Stimulated activated CD4-positive, alpha-beta T cell treated with anti-CD3 and anti-CD28 coated beads, TNF-alpha, amount 100 ng/mL, for 48 hours (primary cell): ENCODE results near the gene S1PR2.
"Not testable (repeated sequence)": the region's sequence is repeated elsewhere in the genome, so short reads cannot be mapped to it uniquely, and the experiment has no call there.

Experiments used
- DNase-seq, 3 donors: peaks; one replicate each; pipeline ENCODE4 v3.0.0-alpha.2; 2020; ENCODE audit warnings: low read depth in 3 of 3

Gene S1PR2

DNA sequence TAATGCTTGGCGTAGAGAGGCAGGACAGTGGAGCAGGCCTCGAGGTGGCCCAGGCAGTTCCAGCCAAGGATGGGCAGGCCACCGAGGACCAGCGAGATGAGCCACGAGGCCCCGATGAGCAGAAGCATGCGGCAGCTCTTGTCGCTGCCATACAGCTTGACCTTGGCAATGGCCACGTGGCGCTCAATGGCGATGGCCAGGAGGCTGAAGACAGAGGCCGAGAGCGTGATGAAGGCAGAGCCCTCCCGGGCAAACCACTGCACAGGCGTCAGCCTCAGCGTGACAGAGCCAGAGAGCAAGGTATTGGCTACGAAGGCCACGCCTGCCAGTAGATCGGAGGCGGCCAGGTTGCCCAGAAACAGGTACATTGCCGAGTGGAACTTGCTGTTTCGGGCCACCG is 6.8 kb downstream of the S1PR2 start:
- DNase-seq = no peak

DNA sequence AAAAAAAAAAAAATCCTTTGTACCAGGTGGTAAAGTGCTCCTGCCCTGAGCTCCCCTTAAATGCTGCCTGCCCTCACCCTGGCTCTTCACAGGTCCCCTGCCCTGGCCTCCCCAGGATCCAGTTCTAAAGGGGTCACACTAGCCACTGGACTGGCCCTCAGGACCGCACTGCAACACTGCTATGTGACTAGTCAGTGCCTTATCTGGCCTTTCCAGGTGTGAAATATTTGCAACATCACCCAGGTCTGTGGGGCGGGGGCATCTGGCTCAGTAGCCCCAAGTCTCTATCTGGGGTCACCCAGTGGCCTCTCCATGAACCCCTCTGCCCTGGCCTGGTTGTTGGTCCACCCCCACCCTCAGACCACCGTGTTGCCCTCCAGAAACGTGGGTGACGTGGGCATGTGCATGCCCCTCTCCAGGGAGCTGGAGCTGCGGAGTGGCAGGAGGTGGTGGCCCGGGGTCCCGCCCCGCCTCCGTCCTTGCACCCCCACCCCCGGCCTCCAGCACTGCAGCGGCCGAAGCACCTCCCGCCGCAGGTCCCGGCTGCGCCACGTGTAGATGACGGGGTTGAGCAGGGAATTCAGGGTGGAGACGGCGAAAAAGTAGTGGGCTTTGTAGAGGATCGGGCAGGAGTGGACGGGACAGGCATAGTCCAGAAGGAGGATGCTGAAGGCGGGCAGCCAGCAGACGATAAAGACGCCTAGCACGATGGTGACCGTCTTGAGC is 7.5 kb downstream of the S1PR2 start:
- no peak for DNase-seq

DNA sequence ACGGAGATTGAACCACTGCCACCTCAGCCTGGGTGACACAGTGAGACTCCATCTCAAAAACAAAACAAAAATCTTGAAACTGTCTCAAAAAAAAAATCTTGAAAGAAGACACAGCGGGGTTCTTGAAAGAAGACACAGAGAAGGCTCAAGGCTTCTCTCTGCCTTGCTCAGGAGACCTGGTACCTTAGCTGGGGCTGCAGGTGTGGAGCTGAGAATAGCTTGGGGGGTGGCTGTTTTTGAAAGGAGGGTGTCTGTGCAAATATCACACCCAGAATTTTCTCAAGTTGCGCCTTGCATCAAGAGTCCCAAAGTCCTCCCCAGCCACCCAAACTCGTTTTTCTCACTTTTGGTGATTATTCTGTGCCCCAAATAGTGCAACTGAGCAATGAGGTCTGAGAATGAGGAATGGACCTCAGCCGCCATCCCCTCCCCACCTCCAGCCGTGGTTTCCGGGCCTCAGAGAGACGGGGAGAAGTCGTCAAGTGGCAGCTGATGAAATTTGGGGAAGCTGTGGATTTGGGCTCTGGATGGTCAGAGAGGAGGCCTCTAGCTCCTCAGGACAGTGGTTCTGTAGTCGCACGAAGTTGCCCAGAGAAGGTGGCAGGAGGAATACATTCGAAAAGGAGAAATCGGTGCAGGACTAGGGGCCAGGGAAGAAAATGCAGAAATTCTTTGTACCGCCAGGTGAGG is 8.8 kb downstream of the S1PR2 start:
- no peak for DNase-seq

DNA sequence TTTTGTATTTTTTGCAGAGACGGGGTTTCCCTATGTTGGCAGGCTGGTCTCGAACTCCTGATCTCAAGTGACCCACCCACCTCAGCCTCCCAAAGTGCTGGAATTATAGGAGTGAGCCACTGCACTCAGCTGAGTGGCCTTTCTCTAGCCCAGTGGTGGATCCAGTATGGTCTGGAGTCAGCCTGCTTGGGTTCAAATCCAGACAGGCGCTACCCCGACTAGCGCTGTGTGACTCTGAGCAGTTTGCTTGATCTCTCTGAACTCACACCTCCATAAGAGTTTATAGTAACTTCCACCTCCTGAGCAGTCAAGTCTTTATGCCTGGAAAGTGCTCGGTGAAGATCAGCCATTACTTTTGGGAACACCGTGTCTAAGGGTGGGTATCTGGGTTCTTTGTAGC is 10.4 kb downstream of the S1PR2 start:
- DNase-seq = no peak

DNA sequence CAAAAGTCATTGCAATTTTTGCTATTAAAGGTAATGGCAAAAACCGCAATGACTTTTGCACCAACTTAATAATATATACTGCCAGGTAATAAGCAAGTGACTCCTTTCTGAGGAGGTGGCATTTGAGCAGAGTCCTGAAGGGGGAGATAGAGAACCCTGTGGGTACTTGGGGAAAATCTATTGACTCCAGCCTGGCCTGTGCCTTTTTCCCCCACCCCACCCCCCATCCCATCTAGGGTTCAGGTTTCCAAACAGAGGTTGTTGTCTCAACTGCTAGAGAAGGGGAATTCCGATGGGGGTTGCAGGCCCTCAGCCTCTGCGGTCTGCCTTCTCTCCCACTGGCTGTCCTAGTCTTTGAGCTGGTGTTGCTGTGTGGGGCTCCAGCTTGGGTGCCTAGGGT is 11.5 kb downstream of the S1PR2 start:
- no peak for DNase-seq

DNA sequence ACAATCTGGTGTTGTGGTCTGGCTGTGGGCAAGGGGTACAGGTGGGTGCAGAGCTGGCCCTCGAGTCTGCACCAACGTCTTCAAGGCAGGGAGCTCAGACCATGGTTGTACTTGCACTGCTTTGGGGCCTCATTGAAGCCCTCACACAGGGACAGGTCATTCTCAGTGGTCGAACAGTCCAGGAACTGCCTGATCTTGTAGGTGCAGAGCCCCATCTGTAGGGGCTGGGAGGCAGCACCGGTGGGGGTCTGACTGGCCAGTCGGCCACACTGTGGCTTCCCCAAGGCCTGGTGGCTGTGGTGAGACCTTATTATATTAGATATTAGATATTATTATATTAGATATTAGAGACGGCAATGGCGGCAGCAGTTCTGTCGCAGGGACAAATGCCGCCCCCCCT is 14.0 kb downstream of the S1PR2 start:
- no peak for DNase-seq

DNA sequence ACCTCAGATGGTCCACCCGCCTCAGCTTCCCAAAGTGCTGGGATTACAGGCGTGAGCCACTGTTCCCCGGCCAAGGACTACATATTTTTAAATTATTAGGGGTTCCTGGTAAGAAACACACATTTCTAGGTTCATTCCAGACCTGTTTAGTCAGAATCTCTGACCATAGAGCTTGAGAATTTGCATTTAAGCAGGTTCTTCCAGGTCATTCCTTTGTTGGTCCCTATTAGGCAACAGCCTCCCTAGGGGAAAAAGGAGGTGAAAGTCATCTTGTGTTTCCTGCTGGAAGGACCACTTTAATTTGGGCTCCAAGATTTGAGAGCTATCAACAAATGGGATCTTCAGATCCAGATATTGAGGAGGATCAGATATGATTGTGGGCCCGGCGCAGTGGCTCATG is 16.3 kb downstream of the S1PR2 start:
- DNase-seq = no peak

DNA sequence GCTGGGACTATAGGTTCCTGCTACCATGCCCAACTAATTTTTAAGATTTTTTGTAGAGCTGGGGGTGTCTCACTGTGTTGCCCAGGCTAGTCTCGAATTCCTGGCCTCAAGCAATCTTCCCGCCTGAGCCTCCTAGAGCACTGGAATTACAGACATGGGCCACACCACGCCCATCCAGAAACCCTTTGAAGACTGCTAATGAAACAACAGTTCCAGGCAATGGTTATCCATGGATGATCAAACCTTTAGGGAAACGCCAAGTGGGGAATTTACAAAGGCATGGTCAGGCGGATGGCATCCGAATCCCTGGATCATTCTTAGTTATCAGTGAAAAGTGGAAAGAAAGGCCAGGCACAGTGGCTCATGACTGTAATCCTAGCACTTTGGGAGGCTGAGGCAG is 19.4 kb downstream of the S1PR2 start:
- DNase-seq = no peak

DNA sequence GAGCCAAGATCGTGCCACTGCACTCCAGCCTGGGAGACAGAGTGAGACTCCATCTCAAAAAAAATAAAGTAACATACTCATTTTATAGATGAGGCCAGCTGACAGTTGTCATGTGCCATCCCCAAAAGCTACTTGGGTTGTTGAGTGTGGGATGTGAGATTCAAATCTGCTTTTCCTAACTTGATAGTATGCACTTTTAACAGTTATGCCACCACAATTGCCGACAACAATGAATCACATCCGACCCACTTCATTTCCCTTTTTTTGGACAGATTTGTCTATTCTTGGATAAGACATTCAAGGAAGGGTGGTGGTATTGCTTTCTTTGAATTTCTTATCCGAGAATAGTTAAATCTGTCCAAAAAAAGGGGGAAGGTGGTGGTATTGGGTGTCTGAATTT is 20.1 kb downstream of the S1PR2 start:
- no peak for DNase-seq

DNA sequence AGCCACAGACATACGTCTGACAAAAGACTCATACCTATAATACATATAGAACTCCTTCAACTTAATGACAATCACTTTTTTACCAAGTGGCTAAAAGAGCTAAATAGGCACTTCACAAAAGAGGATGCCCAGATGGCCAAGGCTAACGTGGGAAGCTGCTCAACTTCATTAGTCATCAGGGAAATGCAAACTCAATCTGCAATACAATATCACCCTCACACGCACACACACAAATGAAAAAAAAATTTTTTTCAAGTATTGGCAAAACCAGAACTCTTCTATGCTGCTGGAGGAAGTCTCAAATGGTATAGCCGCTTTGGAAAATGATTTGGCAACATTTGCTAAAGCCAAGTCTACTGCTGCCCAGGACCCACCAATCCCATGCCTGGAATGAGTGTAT is 21.8 kb downstream of the S1PR2 start:
- DNase-seq = no peak

DNA sequence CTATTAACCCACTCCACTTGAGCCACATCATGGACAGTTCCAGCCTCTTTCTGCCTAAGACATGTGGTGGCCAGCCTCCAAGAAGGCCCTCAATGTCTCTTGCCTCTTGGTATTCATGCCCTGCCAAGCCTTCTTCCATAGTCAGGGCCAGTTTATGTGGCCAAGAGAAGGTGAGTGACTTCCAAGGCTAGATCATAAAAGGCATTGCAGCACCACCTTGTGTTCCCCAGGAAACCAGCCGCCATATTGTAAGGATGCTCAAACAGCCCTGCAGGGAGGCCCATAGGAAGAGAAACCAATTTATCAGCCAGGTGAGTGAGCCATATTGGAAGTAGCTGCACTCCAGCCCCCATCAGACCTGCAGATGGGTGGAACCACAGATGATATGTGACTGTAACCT is 24.1 kb downstream of the S1PR2 start:
- no peak for DNase-seq

DNA sequence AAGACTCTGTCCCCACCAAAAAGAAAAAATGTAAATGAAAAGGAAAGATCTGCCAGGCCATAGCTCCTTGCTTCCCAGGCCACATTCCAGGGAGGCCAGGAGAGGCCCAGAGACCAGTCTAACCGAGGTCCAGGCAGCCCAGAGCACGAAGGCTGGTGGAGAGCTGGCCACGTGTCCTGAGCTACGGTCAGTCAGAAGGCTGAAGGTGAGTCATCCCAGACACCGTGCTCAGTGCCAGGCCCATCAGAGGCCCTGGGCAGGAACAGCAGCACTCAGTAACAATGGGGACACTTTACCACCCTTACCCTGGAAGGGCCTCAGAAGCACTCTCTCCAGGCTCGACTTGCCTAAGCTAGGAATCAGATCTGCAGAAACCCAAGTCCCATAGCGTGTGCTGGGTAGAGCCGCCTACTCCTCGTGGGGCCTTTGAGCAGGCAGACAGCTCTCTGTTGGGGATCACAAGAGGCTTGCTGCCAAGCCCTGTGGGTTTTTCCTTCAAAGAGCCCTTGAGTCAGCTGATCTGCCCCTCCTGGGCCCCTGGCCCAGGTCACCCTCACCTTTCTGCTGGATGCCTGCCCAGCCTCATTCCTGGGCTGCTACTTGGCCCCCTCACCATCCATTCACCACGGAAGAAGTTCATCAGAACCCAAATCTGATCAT is 24.8 kb downstream of the S1PR2 start:
- DNase-seq = no peak

DNA sequence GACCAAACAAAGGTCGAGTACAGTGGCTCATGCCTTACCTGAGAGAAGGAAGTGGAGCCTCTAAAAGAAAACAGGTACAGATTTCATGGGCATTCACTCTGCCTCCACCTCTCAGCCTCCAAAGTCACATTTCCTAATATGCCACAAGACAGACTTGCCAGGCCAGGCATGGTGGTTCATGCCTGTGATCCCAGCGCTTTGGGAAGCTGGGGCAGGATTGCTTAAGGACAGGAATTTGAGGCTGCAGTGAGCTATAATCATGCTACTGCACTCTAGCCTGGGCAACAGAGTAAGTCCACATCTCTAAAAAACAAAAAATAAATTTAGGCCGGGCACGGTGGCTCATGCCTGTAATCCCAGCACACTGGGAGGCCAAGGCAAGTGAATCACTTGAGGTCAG is 25.5 kb downstream of the S1PR2 start:
- no peak for DNase-seq

DNA sequence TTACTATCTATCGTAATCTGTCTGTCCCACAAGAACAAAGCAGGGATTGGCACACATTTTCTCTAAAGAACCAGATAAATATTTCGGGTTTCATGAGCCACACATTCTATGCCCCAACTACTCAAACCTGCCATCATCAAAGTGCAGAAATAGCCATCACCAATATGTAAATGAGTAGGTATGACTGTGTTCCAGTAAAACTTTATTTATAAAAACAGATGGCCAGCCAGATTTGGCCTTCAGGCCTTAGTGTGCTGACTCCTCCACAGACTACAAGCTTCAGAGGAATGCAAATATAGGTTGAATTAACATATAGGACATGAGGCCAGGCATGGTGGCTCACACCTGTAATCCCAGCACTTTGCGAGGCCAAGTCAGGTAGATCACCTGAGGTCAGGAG is 27.4 kb downstream of the S1PR2 start:
- DNase-seq = no peak

DNA sequence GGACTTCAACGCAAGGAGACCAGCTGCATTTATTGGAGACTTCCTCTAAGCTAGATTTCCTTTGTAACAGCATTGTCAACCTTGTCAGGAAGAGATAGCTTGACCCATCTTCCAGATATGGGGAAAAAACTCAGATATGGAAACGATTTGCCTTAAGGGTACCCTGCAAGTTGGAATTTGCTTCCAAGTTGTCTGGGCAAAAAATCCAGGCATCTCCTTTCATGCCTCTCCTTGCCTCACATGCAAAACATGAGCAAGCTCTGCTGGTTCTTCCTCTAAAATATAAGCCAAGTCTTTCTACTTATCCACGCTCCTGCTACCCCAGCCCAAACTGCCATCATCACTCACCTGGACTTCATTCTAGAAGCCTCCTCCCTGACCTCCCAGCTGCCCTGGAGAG is 30.0 kb downstream of the S1PR2 start:
- no peak for DNase-seq

DNA sequence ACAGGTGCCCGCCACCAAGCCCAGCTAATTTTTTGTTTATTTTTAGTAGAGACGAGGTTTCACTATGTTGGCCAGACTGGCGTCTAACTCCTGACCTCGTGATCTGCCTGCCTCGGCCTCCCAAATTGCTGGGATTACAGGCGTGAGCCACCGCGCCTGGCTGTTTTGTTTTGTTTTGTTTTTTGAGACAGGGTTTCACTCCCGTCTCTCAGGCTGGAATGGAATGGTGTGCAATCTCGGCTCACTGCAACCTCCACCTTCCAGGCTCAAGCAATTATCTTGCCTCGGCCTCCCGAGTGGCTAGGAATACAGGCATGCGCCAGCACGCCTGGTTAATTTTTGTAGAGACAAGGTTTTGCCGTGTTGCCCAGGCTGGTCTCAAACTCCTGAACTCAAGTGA is 31.0 kb downstream of the S1PR2 start:
- not testable (repeated sequence) for DNase-seq

DNA sequence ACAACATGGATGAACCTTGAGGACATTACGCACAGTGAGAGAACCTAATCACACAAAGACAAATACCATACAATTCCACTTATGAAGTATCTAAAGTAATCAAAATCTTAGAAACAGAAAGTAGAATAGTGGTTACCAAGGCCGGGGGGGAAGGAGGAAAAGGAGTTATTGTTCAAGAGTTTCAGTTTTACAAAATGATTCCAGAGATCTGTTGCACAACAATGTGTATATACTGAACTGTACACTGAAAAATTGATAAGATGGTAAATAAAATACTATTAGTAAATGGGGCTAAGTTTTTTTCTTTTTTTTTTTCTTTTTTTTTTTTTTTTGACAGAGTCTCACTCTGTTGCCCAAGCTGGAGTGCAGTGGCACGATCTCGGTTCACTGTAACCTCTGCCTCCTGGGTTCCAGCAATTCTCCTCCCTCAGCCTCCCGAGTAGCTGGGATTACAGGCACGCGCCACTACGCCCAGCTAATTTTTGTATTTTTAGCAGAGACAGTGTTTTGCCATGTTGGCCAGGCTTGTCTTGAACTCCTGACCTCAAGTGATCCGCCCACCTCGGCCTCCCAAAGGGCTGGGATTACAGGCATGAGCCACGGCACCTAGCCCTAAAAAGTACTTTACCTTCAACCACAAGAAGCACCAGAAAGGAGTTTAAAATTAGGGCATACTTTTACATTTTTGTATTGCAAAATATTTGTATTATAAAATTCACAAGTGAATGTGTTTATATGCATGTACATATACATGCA is 32.1 kb downstream of the S1PR2 start:
- DNase-seq = not testable (repeated sequence)

DNA sequence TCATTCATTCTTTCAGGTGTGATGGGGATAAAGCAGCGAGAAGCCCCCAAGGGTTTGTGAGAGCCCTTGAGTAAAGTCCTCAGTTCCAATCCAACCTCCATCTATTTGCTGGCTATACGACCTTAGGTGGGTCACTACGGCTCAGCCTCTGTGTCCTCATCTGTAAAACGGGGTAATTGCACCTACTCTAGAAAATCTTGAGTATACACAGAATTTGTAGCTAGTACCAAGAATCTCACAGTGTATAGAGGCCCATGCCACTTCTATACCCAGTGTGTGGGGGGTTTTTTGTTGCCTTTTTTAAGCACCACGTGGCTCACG is 36.0 kb downstream of the S1PR2 start:
- no peak for DNase-seq

DNA sequence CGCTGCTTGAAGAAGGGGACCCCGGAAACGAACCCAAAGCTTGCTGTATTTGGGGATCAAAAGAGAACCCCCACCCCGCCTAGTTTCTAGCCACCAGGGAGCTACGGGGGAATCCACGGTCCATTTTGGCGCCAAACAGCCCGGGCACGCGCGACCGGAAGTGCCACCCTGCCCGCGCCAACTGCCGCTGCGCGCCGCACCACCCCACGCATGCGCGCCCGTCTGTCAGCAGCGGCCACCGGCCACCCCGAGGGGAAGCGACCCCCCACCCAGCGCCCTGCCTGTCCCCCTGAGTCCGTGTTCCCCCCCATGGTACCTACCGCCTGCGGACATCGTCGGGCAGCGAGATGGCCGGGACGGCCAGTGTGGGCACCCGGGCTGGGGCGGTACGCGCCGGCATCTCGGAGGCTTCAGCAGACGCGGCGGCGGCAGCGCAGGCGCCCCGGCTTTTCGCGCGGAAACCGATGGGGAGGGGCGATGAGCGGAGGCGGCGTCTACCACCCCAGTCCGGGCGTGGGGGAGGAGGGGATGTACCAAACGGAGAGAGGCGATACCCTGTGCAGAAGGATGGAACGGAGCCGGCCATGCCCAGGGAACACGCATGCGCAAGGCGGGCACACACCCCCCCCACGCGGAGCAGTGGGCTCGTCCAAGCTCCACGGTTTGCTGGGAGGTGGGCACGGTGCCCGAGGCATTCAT is 36.5 kb downstream of the S1PR2 start, which contains the start of gene DNMT1:
Gene DNMT1, minus strand, starts transcription at position 454 of the 699 bp plus-strand sequence. Its CDS starts 54 bp downstream, at position 400.
- peak; percentile 98 to 99 (median 99) for DNase-seq

DNA sequence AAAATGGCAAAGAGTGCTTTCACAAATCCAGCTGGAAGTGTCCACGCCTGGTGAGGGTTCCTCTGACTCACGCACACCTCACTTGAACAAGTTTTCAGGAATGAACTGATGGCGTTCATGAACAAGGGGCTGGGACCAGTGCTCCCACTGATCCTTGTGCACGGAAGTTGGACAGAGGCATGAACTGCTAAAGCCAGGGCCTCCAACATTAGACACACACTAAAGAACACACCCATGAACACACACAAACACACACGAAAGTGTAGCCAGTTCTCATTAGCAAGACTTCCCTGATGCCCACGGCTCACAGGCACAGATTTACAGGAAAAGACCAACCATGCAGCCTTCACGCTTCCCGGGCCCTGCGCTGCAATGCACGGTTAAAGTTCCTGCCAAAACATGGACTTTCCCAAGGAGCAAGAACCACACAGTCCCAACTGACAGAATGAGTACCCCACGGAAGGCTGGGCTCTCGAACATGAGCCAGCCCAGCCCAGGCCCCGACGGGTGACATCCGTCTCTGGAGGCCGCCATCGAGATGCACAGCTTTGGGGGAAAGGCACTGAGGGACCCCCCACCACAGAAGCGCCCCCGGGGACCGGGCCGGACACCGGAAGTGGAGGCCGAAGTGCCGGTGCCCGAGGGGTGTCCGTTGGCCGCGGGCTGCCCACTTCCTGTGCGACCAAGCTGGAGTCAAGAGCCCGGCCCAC is 37.2 kb downstream of the S1PR2 start:
- peak in 1 of 3 donors; percentile 32 for DNase-seq

DNA sequence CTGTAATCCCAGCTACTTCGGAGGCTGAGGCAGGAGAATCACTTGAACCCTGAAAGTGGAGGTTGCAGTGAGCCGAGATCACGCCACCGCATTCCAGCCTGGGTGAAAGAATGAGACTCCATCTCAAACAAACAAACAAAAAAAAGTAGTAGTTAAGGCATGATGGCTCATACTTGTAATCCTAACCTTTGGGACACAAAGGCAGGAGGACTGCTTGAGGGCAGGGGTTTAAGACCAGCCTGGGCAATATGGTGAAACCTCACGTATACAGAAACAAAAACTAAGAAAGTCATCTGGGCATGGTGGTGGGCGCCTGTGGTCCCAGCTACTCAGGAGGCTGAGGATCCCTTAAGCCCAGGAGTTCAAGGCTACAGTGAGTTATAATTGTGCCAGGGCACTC is 38.2 kb downstream of the S1PR2 start:
- no peak for DNase-seq
